Activated T-cell treated with anti-CD3 and anti-CD28 coated beads, Interleukin-2, amount 50 U/mL, for 4 hours (primary cell): ENCODE results near the gene CFAP61. TPM values are rescaled to one million over a fixed set of nuclear protein-coding genes. Genes with fewer than 3 reads are reported as not detected.

Source experiments
- ATAC-seq, 2 donors: fragments of 200-7000 bp; cut with Tn5 transposase; one replicate each; pipeline ENCODE4 v1.10.0; 2021
- DNase-seq: peaks from one replicate; pipeline ENCODE4 v3.0.0-alpha.2; 2020
- H3K27me3 Mint-ChIP-seq: one replicate; pipeline ENCODE4 v1.8.0; 2021; ENCODE audit warnings: low read depth, mixed read lengths
- H3K36me3 Mint-ChIP-seq: one replicate; pipeline ENCODE4 v1.8.0; 2022; ENCODE audit warnings: mixed read lengths; ENCODE audit not compliant: insufficient read depth
- H3K4me1 Mint-ChIP-seq: one replicate; pipeline ENCODE4 v1.8.0; 2021; ENCODE audit warnings: low read depth, mixed read lengths
- H3K4me3 Mint-ChIP-seq: one replicate; pipeline ENCODE4 v1.8.0; 2021; ENCODE audit warnings: mild to moderate bottlenecking, moderate library complexity, mixed read lengths
- H3K9me3 Mint-ChIP-seq: one replicate; pipeline ENCODE4 v1.8.0; 2021; ENCODE audit warnings: mixed read lengths
- total RNA-seq, 3 donors: library from RNA; stranded (reverse); gene quantifications; one replicate each; pipeline ENCODE4 v1.2.1, GENCODE V29; 2021

Gene CFAP61
- total RNA-seq, 3 donors from 2014 or later, result 0.49 TPM; not detected in 2

DNA sequence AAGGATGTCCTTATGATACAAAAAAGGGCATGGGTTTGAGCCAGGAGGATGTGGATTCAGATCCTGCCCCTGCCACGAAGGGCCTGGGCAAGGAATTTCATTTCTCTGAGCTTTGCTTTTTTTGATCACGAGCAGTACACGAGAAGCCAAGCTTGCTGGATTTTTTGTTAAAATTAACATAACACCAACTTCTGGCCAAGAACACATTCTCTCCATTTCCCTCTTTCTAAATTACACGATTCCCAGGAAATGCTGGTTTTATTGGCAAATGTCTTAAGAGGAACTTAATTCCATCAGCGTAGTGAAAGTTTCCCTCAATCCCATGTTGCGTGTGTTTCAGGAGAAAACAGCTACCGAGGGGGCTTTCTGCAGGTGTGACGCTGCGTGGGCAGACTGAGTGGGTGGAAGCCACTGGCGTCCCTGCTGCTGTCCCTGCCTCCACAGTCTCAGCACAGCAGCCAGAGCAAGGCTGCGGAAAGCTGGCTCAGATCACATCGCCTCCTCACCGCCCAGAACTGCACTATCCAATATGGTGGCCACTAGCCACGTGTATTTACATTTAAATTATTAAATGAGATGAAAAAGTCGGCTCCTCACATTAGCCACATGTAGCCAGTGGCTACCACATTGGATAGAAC is 194.8 kb downstream of the CFAP61 start:
- DNase-seq, result no peak
- Mint-ChIP-seq H3K9me3 (no peaks in the 10 kb centered on the region), H3K4me3 (no peak overlapping the region), H3K4me1 (no peaks in the 10 kb centered on the region), H3K27me3 (peaks cover 22% of the 10 kb centered on the region), H3K36me3 (no peaks in the 10 kb centered on the region)
- ATAC-seq, result no peak

DNA sequence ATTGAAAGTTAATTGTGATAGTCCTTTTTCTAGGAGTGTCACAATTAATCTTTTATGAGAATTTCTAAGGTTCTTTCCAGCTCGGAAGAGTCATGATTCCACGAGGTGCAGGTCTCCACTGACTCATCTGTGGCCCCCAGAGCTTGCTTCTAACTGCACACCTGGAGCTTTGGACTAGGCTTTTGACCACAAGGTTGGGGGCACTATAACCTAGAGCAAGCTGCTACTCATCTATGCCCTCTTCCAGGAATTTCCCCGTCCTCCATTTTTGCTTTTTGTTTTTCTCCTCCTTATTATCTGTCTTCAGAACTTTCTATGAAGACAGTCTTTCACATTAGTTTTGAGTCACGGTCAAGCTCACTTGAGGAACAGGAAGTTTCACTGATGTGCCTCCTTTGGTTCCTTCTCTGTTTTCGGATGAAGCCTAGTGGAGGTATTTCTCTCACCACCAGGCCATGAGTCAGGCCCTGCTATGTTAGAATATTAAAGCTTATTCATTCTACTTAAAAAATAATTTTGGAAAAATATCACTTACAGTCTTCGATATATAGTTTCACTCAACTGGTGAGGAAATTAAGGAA is 196.4 kb downstream of the CFAP61 start:
- no peak for DNase-seq
- H3K9me3 Mint-ChIP-seq, result no peaks in the 10 kb centered on the region
- ATAC-seq, result no peak
- no peak overlapping the region for H3K4me3 Mint-ChIP-seq
- no peaks in the 10 kb centered on the region for H3K36me3 Mint-ChIP-seq
- H3K4me1 Mint-ChIP-seq, result no peaks in the 10 kb centered on the region
- H3K27me3 Mint-ChIP-seq, result peaks cover 22% of the 10 kb centered on the region

DNA sequence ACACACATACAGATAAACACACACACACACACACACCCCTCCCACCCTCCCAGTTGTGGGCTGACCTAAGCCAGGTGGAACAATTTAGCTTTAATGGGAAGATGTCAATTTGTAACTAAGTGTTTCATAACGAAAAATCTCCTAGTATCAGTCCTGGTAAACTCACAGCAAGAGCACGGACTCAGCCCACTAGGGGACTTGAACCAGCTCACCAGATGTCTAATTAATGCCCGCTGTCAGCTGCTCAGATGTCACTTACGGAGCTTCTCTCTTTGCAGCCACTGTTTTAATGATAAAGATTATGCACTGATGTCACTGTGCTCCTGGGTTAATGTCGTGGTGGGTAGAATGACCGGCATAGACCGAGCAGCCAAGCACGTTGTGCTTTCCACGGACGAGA is 199.0 kb downstream of the CFAP61 start:
- no peak for DNase-seq
- H3K4me1 Mint-ChIP-seq, result no peaks in the 10 kb centered on the region
- no peak overlapping the region for H3K4me3 Mint-ChIP-seq
- H3K9me3 Mint-ChIP-seq, result no peaks in the 10 kb centered on the region
- ATAC-seq, result no peak
- H3K27me3 Mint-ChIP-seq, result peaks cover 18% of the 10 kb centered on the region
- H3K36me3 Mint-ChIP-seq, result no peaks in the 10 kb centered on the region

DNA sequence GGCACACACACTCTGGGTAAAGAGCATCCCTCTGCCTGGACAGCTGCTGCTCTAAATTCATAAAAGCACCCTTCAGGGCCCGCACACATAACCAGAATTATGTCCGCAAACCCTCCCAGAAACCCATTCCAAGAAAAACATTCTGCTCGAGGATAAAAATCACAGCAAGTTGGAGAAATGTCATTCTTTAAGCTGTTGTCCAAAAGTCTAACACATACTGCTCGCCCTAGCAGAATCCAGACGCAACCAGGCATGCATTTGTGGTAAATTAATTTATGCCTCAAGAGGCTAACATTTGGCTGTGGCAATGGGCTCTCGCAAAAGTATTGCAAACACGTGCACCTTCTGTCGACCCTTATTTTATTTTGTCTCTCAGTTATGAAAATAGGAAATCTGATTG is 199.5 kb downstream of the CFAP61 start:
- H3K4me1 Mint-ChIP-seq, result no peaks in the 10 kb centered on the region

DNA sequence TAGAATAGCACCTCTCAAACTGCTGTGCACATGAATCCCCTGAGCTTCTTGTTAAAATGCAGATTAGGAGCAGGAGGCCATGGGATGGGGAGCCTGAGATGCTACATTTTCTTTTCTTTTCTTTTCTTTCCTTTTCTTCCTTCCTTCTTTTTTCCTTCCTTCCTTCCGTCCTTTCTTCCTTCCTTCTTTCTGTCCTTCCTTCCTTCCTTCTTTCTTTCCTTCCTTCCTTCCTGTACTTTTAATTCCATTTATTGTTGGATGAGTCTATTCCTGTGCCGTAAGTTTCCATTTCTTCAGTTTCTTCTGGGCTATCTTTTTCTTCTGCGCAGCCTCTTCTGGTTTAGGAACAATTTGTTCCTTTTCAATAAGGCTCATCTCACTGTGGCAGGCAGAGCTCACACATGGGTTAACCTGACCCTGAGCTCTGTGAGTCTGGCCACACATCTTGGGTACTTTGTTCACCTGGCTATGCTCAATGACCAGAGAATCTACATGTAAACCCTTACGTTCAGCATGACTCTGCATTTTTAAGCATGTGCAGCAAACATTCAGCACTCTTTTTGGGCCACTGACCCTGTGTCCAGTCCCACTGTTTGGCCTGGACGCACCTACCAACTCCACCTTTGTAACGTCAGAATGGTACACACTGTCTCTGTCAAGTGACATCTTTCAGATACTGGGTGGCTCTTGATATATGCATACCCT is 200.9 kb downstream of the CFAP61 start:
- ATAC-seq, result no peak
- H3K4me1 Mint-ChIP-seq, result no peaks in the 10 kb centered on the region
- H3K36me3 Mint-ChIP-seq, result no peaks in the 10 kb centered on the region
- no peak overlapping the region for H3K4me3 Mint-ChIP-seq
- DNase-seq, result no peak
- peaks cover 12% of the 10 kb centered on the region for H3K27me3 Mint-ChIP-seq
- H3K9me3 Mint-ChIP-seq, result no peaks in the 10 kb centered on the region

More for the DNA sequence above, 199.5 kb downstream of the CFAP61 start:
- Mint-ChIP-seq H3K9me3 (no peaks in the 10 kb centered on the region), H3K36me3 (no peaks in the 10 kb centered on the region), H3K4me3 (no peak overlapping the region), H3K27me3 (peaks cover 19% of the 10 kb centered on the region)
- DNase-seq (no peak), ATAC-seq (no peak)

DNA sequence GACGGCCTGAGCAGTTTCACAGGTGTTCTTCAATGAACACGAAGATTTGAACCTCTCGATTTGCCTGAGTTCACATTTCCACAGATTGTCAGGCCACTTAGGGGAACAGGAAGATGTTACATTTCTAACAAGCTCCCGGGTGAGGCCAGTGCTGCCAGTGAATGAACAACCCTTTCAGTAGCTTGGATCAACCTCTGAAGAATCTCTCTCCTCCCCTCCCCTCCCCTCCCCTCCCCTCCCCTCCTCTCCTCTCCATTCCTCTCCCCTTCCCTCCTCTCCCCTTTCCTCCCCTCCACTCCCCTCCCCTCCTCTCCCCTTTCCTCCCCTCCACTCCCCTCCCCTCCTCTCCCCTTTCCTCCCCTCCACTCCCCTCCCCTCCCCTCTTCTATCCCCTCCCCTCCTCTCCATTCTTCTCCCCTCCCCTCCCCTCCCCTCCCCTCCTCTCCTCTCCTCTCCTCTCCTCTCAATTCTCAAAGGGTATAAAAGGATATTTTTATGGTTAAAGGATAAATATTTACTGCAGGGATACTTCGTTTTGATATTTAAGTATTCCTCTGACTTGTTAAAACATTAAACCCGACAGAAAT is 201.5 kb downstream of the CFAP61 start:
- H3K36me3 Mint-ChIP-seq, result no peaks in the 10 kb centered on the region
- no peak for ATAC-seq

DNA sequence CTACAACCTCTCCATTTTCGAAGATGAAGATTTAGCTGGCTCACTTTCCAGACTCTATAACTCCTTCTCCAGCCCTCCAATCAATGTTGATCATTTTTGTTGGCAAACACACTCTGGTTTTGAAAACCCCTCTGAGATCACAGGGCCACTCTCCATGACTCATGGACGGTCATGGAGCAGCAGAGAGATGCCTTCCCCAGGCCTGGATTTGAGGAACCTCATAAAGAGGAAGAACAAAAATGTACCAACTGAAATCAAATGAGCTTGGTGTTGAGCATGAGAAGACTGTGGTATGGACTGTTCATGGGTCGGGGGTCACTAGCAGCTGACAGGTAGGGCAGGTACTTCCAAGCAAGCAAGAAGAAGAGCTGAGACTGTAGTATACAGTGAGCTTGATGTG is 202.8 kb downstream of the CFAP61 start:
- H3K4me1 Mint-ChIP-seq, result no peaks in the 10 kb centered on the region
- H3K36me3 Mint-ChIP-seq, result no peaks in the 10 kb centered on the region
- no peak for DNase-seq
- peaks cover 10% of the 10 kb centered on the region for H3K27me3 Mint-ChIP-seq
- no peak for ATAC-seq
- H3K4me3 Mint-ChIP-seq, result no peak overlapping the region
- no peaks in the 10 kb centered on the region for H3K9me3 Mint-ChIP-seq

More for the DNA sequence above, 201.5 kb downstream of the CFAP61 start:
- no peaks in the 10 kb centered on the region for H3K9me3 Mint-ChIP-seq
- peaks cover 10% of the 10 kb centered on the region for H3K27me3 Mint-ChIP-seq
- no peak overlapping the region for H3K4me3 Mint-ChIP-seq
- H3K4me1 Mint-ChIP-seq, result no peaks in the 10 kb centered on the region
- no peak for DNase-seq

DNA sequence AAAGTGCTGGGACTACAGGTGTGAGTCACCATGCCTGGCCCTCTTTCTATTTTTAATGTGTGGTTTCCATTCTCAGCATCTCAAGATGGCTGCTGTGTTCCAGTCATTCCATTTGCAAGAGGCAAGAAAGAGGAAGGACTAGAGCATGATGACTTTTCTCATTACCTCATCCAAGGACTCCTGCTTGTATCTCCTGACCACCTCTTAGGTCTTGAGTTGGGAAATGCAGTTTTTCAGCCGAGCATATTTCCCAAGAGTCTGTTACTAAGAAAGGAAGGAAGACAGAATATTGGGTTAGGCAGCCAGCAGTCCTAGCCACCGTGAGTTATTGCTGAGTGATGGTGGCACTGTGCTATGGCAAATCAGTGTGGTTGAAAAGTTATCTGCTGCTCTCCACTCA is 207.2 kb downstream of the CFAP61 start:
- DNase-seq (no peak), ATAC-seq (no peak)
- H3K27me3 Mint-ChIP-seq, result peaks cover 6% of the 10 kb centered on the region
- no peaks in the 10 kb centered on the region for H3K4me1 Mint-ChIP-seq
- H3K36me3 Mint-ChIP-seq, result no peaks in the 10 kb centered on the region
- no peak overlapping the region for H3K4me3 Mint-ChIP-seq
- H3K9me3 Mint-ChIP-seq, result no peaks in the 10 kb centered on the region

DNA sequence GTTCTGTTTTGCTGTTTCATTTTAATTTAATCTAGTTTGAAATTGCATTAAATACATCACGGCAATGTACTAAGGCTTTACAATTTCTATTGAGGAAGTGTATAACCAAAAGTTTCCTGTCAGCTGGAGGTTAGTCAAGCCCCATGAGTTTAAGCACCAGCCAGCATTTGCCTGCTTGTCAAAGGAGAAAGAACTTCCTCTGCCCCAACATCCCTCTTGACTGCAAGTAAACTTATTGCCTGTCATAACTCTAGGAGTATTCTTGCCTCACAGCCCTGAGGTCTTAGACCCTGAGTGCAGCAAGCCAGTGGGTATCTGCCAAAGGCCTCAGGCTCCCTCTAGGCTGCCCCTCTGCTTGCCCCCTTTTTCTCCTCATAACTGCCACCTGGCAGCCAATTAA is 208.8 kb downstream of the CFAP61 start:
- H3K9me3 Mint-ChIP-seq, result no peaks in the 10 kb centered on the region

DNA sequence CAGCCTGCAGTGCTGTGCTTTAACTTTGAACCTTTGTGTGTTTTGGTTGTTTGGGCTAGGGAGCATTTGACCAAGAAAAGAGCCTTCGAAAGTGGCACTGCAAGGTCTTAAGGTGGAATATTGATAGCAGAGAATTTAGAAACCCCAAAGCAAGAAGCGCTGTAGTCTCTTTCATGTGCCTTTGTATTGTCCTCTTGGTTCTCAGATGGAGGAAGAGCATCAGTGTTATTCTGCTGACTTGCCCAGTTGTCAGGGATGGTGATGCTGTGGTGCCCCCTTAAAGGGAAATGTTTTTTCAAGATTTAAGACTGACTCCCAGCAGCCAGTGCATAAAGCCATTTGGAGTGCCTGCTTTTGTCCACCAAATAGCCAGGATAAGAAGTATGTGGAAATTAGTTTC is 212.9 kb downstream of the CFAP61 start:
- Mint-ChIP-seq H3K36me3 (no peaks in the 10 kb centered on the region), H3K4me3 (no peak overlapping the region), H3K9me3 (no peaks in the 10 kb centered on the region), H3K27me3 (no peaks in the 10 kb centered on the region), H3K4me1 (no peaks in the 10 kb centered on the region)
- DNase-seq, result no peak
- ATAC-seq, result no peak

More for the DNA sequence above, 208.8 kb downstream of the CFAP61 start:
- H3K4me1 Mint-ChIP-seq, result no peaks in the 10 kb centered on the region
- peaks cover 2% of the 10 kb centered on the region for H3K27me3 Mint-ChIP-seq
- DNase-seq (no peak), ATAC-seq (no peak)
- H3K4me3 Mint-ChIP-seq, result no peak overlapping the region
- no peaks in the 10 kb centered on the region for H3K36me3 Mint-ChIP-seq

DNA sequence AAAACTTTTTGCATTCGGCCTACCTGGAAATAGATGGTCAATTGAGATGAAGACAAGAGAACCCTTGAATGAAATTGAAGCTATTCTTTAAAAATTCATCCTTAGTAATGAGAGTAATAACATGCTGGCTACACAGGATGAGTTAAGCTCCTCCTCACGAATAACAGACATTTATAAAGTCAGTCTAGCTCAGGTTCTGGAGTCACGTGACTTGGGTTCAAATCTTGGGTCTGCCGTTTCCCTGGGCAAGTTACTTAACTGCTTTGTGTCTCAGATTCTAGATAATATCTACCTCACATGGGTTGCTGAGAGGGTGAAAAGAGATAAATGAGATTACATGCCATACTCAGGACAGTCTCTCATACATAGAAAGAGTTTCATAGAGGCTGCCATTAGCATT is 214.2 kb downstream of the CFAP61 start:
- no peaks in the 10 kb centered on the region for H3K36me3 Mint-ChIP-seq
- no peak for ATAC-seq
- peaks cover 2% of the 10 kb centered on the region for H3K27me3 Mint-ChIP-seq
- no peak overlapping the region for H3K4me3 Mint-ChIP-seq
- no peaks in the 10 kb centered on the region for H3K9me3 Mint-ChIP-seq
- DNase-seq, result no peak
- no peaks in the 10 kb centered on the region for H3K4me1 Mint-ChIP-seq

DNA sequence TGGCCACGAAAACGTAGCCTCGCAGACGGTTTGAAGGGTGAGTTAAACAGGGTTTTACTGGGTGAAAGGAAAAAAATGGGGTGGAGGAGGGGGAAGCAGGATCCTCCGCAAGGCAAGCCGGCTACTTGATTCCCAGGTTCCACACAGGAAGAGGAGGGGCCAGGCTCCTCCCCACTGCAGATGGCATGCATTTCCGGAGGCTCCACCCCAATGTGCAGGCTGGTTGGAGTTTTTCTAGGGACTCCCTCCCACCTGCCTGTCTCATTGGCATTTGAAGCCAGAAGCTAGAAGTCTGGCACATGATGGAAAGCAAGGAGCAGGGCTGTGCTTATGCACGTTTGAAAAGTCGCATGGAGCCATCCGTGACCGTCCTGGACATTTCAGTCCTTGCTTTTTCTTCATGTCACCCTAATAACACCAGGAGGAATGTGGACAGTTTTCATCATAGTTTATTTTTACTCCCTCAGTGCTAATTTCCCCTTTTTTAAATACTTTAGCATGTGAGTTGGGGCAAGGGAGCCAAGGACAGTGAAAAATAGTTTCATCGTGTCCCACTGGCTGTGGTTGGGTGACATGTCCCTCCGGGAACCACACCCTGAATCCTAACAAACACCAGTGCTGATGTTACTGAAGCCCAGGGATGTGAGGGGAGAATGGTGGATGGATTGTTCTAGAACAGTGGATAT is 215.5 kb downstream of the CFAP61 start:
- no peaks in the 10 kb centered on the region for H3K4me1 Mint-ChIP-seq
- peaks cover 2% of the 10 kb centered on the region for H3K27me3 Mint-ChIP-seq
- no peaks in the 10 kb centered on the region for H3K9me3 Mint-ChIP-seq
- H3K36me3 Mint-ChIP-seq, result no peaks in the 10 kb centered on the region
- ATAC-seq (no peak), DNase-seq (no peak)
- H3K4me3 Mint-ChIP-seq, result no peak overlapping the region

DNA sequence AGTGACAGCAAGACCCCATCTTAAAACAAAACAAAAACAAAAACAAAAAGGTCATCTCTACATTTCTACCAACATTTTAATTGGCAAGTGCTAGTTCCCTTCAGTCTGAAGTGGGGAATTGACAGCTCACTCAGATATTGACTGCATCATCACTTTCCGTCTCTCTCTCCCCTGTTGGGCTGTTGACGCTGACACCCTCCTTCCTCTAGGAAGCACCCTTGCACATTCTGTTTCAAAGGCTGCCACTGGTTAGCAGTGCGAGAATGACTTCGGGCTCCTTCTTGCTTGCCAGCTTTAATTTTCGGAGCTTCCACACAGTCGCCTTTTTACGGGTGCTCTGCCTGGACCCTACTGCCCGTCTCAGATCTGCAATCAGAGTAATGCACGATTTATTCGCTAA is 218.9 kb downstream of the CFAP61 start:
- H3K36me3 Mint-ChIP-seq, result no peaks in the 10 kb centered on the region
- peaks cover 15% of the 10 kb centered on the region for H3K27me3 Mint-ChIP-seq
- no peaks in the 10 kb centered on the region for H3K9me3 Mint-ChIP-seq
- no peak overlapping the region for H3K4me3 Mint-ChIP-seq
- no peaks in the 10 kb centered on the region for H3K4me1 Mint-ChIP-seq
- DNase-seq, result no peak
- no peak for ATAC-seq

DNA sequence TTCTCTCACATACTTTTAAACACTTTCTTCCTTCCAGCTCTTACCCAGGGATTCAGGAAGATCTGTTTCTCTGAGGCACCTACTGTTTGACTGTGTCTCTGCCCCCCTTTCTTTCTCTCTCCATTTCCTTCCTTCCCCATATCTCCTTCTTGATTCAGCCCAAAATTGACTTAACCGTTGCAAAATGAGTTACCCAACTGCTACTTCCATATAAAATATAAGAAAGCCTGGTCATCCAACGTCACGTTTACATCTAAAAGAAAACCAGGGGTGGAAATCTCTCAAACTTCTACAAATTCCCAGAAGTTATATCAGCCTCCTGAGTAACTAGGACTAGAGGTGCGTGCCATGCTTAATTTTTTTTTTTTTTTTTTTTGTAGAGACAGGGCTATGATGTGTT is 220.4 kb downstream of the CFAP61 start:
- Mint-ChIP-seq H3K27me3 (peaks cover 23% of the 10 kb centered on the region), H3K4me3 (no peak overlapping the region), H3K9me3 (no peaks in the 10 kb centered on the region), H3K4me1 (peaks cover 4% of the 10 kb centered on the region), H3K36me3 (no peaks in the 10 kb centered on the region)
- ATAC-seq (no peak), DNase-seq (no peak)
